Measurements from ENCODE around the gene SCAMP2.

SCAMP2 gene

DNA sequence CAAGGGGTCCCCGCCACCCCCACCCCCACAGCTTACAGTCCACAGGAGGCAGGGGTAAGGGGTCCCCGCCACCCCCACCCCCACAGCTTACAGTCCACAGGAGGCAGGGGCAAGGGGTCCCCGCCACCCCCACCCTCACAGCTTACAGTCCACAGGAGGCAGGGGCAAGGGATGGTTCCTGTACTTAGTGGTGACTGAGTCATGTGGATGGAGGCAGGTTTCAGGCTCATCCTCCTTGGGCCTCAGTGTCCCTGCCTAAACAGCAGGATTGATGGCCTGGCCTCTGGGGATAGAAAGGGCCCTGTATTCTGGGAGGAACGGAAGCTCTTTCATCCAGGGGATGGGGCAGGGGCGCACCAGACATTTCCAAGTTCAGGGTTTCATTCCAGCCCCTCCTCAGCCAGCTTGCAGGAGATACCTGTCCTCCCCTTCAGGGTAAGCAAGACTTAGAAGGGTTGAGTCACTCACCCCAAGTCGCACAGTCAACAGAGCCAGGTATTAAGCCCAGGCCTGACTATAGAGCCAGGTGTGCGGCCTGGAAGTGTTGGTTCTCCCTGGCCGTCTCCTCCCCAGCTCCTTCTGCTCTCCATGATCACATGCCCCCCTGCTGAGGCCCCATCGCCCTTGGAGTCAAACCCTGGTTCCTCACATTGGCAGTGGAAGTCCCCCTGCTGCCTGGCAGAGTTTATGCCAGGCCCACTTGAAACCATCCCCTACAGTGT lies 78.8 kb downstream of the SCAMP2 start:
- DNase-seq (ENCODE audit: low spot score), result no peak
